GM18507 (cell line): ENCODE data around the gene LAMA2.

Source experiments
- DNase-seq: peaks from one replicate; pipeline ENCODE4 v3.0.0; 2011; ENCODE audit warnings: low read depth; ENCODE audit not compliant: insufficient read length; ENCODE audit errors: extremely low spot score
- FAIRE-seq: peaks from 2 replicates; lab custom pipeline; 2011; peaks lifted over from hg19 to GRCh38; lab: Jason Lieb, UNC

Gene LAMA2

GRCh38 chr6:129446272-129447197 lies 563.6 kb downstream of the LAMA2 start:
- DNase-seq (no peak), FAIRE-seq (no peak)

- DNase-seq: no peak
- no peak for FAIRE-seq
Measured at GRCh38 chr6:129447198-129447565, 564.2 kb downstream of the LAMA2 start.

- DNase-seq: peak; percentile 15
- FAIRE-seq: peak; percentile 78
Measured at GRCh38 chr6:129448965-129449364, 566.0 kb downstream of the LAMA2 start.

GRCh38 chr6:129451187-129451586 lies 568.2 kb downstream of the LAMA2 start:
- FAIRE-seq (no peak), DNase-seq (no peak)

- no peak for FAIRE-seq
- DNase-seq: no peak
Measured at GRCh38 chr6:129453073-129453472, 570.1 kb downstream of the LAMA2 start.

GRCh38 chr6:129454488-129454887 lies 571.5 kb downstream of the LAMA2 start:
- FAIRE-seq: no peak
- DNase-seq: no peak

- DNase-seq (no peak), FAIRE-seq (no peak)
Measured at GRCh38 chr6:129455126-129455769, 572.3 kb downstream of the LAMA2 start.

- FAIRE-seq: no peak
- no peak for DNase-seq
Measured at GRCh38 chr6:129460221-129460620, 577.3 kb downstream of the LAMA2 start.

- no peak for FAIRE-seq
- DNase-seq: no peak
Measured at GRCh38 chr6:129469070-129469662, 586.2 kb downstream of the LAMA2 start.

GRCh38 chr6:129472239-129472638 lies 589.3 kb downstream of the LAMA2 start:
- DNase-seq (no peak), FAIRE-seq (no peak)

- FAIRE-seq (no peak), DNase-seq (no peak)
Measured at GRCh38 chr6:129473546-129473945, 590.6 kb downstream of the LAMA2 start.

GRCh38 chr6:129475477-129476247 lies 592.7 kb downstream of the LAMA2 start:
- no peak for DNase-seq
- no peak for FAIRE-seq

- FAIRE-seq (no peak), DNase-seq (no peak)
Measured at GRCh38 chr6:129476248-129476564, 593.3 kb downstream of the LAMA2 start.

- DNase-seq (no peak), FAIRE-seq (no peak)
Measured at GRCh38 chr6:129476810-129477209, 593.9 kb downstream of the LAMA2 start.

- DNase-seq (no peak), FAIRE-seq (no peak)
Measured at GRCh38 chr6:129478379-129478778, 595.4 kb downstream of the LAMA2 start.

GRCh38 chr6:129481706-129482105 lies 598.8 kb downstream of the LAMA2 start:
- DNase-seq: no peak
- FAIRE-seq: no peak

- DNase-seq (no peak), FAIRE-seq (no peak)
Measured at GRCh38 chr6:129485746-129486145, 602.8 kb downstream of the LAMA2 start.

GRCh38 chr6:129486327-129486726 lies 603.4 kb downstream of the LAMA2 start:
- no peak for FAIRE-seq
- no peak for DNase-seq

- no peak for DNase-seq
- FAIRE-seq: no peak
Measured at GRCh38 chr6:129488313-129488712, 605.4 kb downstream of the LAMA2 start.

- FAIRE-seq (no peak), DNase-seq (no peak)
Measured at GRCh38 chr6:129489215-129489765, 606.4 kb downstream of the LAMA2 start.
